Measurements from ENCODE around the gene HK1. TPM values are rescaled to one million over a fixed set of nuclear protein-coding genes. Genes with fewer than 3 reads are reported as not detected.
A peak's percentile ranks its signal among the peaks of the same experiment; 100 is the strongest.
"Not testable (repeated sequence)": the region's sequence is repeated elsewhere in the genome, so short reads cannot be mapped to it uniquely, and the experiment has no call there.

HK1 gene
- total RNA-seq, 1 donor from 2014 or later = 128 TPM

DNA sequence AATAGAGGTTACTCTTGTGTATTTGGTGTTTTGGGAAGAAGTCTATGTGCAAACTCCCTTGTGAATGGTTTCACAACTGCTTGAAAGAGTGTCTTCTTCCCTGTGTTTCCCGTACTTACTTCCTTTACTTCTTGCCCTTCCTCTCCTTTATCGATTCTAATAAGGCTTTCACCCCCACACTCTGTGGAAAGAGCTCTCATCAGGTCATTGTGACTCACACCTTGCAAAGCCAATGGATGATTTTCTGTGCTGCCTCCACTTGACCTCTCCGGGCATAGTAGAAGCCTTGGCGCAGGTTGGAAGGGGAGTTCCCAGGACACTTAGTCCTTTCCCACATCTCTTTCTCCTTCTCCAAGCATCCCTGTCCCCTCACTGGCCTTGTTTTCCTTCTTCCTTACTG lies 166.7 kb downstream of the HK1 start:
- intact Hi-C loops (cut with DNase I) = no loop called here
- TF ChIP-seq, protein P1, sequence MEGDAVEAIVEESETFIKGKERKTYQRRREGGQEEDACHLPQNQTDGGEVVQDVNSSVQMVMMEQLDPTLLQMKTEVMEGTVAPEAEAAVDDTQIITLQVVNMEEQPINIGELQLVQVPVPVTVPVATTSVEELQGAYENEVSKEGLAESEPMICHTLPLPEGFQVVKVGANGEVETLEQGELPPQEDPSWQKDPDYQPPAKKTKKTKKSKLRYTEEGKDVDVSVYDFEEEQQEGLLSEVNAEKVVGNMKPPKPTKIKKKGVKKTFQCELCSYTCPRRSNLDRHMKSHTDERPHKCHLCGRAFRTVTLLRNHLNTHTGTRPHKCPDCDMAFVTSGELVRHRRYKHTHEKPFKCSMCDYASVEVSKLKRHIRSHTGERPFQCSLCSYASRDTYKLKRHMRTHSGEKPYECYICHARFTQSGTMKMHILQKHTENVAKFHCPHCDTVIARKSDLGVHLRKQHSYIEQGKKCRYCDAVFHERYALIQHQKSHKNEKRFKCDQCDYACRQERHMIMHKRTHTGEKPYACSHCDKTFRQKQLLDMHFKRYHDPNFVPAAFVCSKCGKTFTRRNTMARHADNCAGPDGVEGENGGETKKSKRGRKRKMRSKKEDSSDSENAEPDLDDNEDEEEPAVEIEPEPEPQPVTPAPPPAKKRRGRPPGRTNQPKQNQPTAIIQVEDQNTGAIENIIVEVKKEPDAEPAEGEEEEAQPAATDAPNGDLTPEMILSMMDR (IDR thresholded peaks at IDR 0.05) = no peak
- Histone ChIP-seq H3K36me3 (no peaks in the 10 kb centered on the region), H3K27me3 (no peaks in the 10 kb centered on the region), H3K4me1 (no peaks in the 10 kb centered on the region), H3K9me3 (no peaks in the 10 kb centered on the region), H3K27ac (no peak overlapping the region), H3K4me3 (no peak overlapping the region)
- DNase-seq (ENCODE audit: low spot score in 2 of 2) = no peak

DNA sequence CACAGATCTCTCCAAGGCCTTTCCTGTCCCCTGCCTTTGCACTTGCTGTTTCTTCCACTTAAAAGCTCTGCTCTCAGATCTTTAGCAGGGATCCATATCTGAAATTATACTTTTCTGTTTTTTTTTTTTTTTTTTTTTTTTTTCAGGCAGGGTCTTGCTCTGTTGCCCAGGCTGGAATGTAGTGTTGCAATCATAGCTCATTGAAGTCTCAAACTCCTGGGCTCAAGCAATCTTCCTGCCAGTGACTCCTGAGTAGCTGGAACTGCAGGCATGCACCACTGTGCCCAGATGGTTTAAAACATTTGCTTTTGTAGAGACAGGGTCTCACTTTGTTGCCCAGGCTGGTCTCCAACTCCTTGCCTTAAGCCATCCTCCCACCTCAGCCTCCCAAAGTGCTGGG lies 167.9 kb downstream of the HK1 start:
- Histone ChIP-seq H3K4me1 (no peaks in the 10 kb centered on the region), H3K27ac (no peak overlapping the region), H3K4me3 (no peak overlapping the region), H3K9me3 (no peaks in the 10 kb centered on the region), H3K27me3 (no peaks in the 10 kb centered on the region), H3K36me3 (no peaks in the 10 kb centered on the region)
- TF ChIP-seq, protein P1 (IDR thresholded peaks at IDR 0.05) = no peak
- intact Hi-C loops (cut with DNase I) = no loop called here
- DNase-seq (ENCODE audit: low spot score in 2 of 2) = no peak

DNA sequence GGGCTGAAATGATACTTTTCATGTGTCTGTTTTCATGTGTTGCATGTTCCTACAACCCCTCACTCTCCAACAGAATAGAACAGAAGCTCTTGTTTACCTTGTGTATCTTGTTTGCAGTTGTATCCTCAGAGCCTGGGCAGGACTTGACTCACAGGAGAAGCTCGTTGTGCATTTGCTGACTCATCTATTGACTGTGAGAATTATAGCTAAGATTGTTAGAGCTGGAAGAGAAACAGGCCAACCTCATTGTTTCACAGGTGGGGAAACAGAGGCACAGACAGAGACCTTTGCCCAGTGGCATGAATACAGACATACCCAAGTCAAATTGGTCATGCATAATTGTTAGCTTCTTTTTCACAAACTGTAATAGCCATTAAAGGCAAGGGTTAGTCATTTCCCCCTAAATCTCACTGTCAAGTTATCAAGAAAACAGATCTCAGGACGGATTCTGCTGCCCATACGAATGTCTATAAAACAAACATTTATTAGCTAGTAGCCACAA lies 168.4 kb downstream of the HK1 start:
- H3K9me3 ChIP-seq = no peaks in the 10 kb centered on the region
- no peak for DNase-seq (ENCODE audit: low spot score in 2 of 2)
- no peaks in the 10 kb centered on the region for H3K4me1 ChIP-seq
- H3K36me3 ChIP-seq = no peaks in the 10 kb centered on the region
- no peaks in the 10 kb centered on the region for H3K27me3 ChIP-seq
- TF ChIP-seq, protein P1 (IDR thresholded peaks at IDR 0.05) = no peak
- no peak overlapping the region for H3K27ac ChIP-seq
- intact Hi-C loops (cut with DNase I) = no loop called here
- H3K4me3 ChIP-seq = no peak overlapping the region

DNA sequence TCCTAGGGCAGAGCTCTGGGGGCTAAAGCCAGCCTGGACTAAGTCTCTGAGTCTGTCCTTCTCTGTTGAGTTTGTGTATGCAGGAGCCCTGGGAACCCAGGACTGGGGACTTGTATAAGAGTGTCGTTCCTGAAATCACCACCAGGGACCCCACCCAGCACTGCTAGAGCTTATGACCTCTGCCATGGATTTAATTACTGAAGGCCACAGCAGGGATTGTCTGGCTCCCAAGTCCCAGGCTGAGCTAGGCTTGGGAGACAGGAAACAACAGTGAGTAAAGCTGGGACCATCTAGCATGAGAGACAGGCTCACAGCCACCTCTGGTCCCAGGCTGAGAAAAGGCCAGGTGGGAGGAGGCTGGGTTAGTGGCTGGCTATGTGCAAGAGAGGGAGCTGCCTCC lies 171.5 kb downstream of the HK1 start:
- Histone ChIP-seq H3K27me3 (no peaks in the 10 kb centered on the region), H3K4me3 (no peak overlapping the region), H3K36me3 (no peaks in the 10 kb centered on the region), H3K27ac (no peak overlapping the region), H3K9me3 (no peaks in the 10 kb centered on the region), H3K4me1 (no peaks in the 10 kb centered on the region)
- TF ChIP-seq, protein P1 (IDR thresholded peaks at IDR 0.05) = peak; percentile 24 to 43 (median 37)
- intact Hi-C loops (cut with DNase I) = no loop called here
- DNase-seq (ENCODE audit: low spot score in 2 of 2) = peak in 1 of 2 donors; percentile 78

DNA sequence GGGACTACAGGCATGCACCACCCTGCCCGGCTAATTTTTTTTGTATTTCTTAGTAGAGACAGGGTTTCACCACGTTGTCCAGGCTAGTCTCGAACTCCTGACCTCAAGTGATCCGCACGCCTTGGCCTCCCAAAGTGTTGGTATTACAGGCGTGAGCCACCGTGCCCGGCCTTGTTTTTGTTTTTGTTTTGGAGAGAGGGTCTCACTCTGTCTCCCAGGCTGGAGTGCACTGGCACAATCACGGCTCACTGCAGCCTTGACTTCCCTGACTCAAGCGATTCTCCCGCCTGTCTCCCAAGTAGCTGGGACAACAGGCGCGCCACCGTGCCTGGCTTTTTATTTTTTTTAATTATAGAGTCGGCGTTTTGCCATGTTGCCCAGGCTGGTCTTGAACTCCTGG lies 172.1 kb downstream of the HK1 start:
- H3K4me1 ChIP-seq; intact Hi-C loops (cut with DNase I); H3K4me3 ChIP-seq; H3K9me3 ChIP-seq; H3K36me3 ChIP-seq; DNase-seq (ENCODE audit: low spot score in 2 of 2); H3K27ac ChIP-seq; H3K27me3 ChIP-seq: not testable (repeated sequence)

DNA sequence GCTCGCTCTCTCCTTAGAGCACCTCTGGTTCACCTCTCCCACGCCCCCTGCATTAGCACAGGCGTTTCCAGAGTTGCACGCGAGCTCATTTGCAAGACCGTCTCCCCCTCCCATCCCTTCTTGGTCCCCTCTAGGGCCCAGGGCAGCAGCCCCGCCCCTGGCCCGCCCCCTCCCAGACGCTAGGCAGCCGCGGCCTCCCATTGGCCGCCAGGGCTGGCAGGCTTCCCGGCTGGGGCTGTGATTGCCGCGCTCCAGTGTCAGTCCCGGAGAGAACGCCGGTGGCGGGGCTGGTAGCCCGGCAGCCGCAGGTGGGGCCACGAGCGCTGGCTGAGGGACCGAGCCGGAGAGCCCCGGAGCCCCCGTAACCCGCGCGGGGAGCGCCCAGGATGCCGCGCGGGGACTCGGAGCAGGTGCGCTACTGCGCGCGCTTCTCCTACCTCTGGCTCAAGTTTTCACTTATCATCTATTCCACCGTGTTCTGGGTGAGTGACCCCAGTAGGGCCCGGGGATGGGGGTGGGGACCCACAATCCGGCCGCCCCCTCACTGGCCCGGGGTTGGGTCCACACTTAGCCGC lies 173.0 kb downstream of the HK1 start, which contains the start of gene TSPAN15:
TSPAN15 (plus strand) TSS at position 257 of the 575 bp plus-strand sequence; CDS start at position 387, 130 bp downstream.
- intact Hi-C loops (cut with DNase I) = no loop called here
- TF ChIP-seq, protein P1 (IDR thresholded peaks at IDR 0.05) = no peak
- H3K27ac ChIP-seq = no peak within 1 kb of the TSS
- no peaks in the 10 kb centered on the region for H3K9me3 ChIP-seq
- peak within 1 kb of the TSS; percentile 68 to 71 for H3K4me3 ChIP-seq
- DNase-seq (ENCODE audit: low spot score in 2 of 2) = peak; percentile 47 to 90
- H3K27me3 ChIP-seq = no peaks in the 10 kb centered on the region
- no peaks in the 10 kb centered on the region for H3K4me1 ChIP-seq
- H3K36me3 ChIP-seq = no peaks in the 10 kb centered on the region

Other genes starting within 250 kb of the HK1 start
- gene SRGN, start 190.4 kb upstream of the HK1 start, total RNA-seq = 155 TPM
- gene VPS26A, start 154.3 kb upstream of the HK1 start, total RNA-seq = 26.0 TPM
- gene SUPV3L1, start 98.3 kb upstream of the HK1 start, total RNA-seq = 4.6 TPM
- gene HKDC1, start 58.2 kb upstream of the HK1 start, total RNA-seq = not detected
- not detected for gene TACR2, start 138.4 kb downstream of the HK1 start, total RNA-seq
- gene TSPAN15, start 173.0 kb downstream of the HK1 start, total RNA-seq = 31.9 TPM